Prostate gland (tissue), 2 donors: Measurements from ENCODE around the gene GABRR1. TPM values are rescaled to one million over a fixed set of nuclear protein-coding genes. Genes with fewer than 3 reads are reported as not detected.

ENCODE experiments used
- DNase-seq: peaks from one replicate; pipeline ENCODE4 v3.0.0-alpha.2; 2019; ENCODE audit warnings: low spot score
- H3K27ac ChIP-seq, 2 donors: fragments of 200-600 bp; sonication (generic); 2 replicates each; pipeline ENCODE4 v1.5.1; 2017 to 2019
- H3K27me3 ChIP-seq: fragments of 200-600 bp; sonication (generic); replicated peaks from 2 replicates; pipeline ENCODE4 v1.5.1; 2019; ENCODE audit not compliant: insufficient read depth
- H3K36me3 ChIP-seq, 2 donors: fragments of 200-600 bp; sonication (generic); 1 replicate in 1 of 2; 2 replicates in 1 of 2; pipeline versions ENCODE4 v1.5.1 to v1.8.1; 2017 to 2019
- H3K4me1 ChIP-seq: fragments of 200-600 bp; sonication (generic); replicated peaks from 2 replicates; pipeline ENCODE4 v1.5.1; 2019
- H3K4me3 ChIP-seq, 2 donors: fragments of 200-600 bp; sonication (generic); 2 replicates each; pipeline ENCODE4 v1.5.1; 2017 to 2019
- H3K9me3 ChIP-seq: fragments of 200-600 bp; sonication (generic); 2 replicates; pipeline ENCODE4 v1.5.1; 2017
- POLR2A ChIP-seq: fragments of 450-650 bp; IDR thresholded peaks from one replicate; pipeline ENCODE4 v1.6.1; 2016; ENCODE audit warnings: antibody characterized with exemption, mild to moderate bottlenecking
- POLR2AphosphoS5 ChIP-seq: sonication (generic); formaldehyde crosslinking; IDR thresholded peaks from one replicate; pipeline ENCODE4 v1.6.1; 2017; ENCODE audit warnings: antibody characterized with exemption
- WGBS: methylation state at CpG from one replicate; pipeline ENCODE4 v1.1.5; 2018; 5-methylcytosine and 5-hydroxymethylcytosine counted together
- intact Hi-C: fragments of 100-400 bp; cut with DNase I; formaldehyde crosslinking; loops from one replicate; pipeline ENCODE4 v1.14.2; 2022
- total RNA-seq, 2 donors: library from RNA; depleted of rRNA; stranded (reverse); fragments of >200 nt; gene quantifications; one replicate each; pipeline ENCODE4 v1.1.0, GENCODE V29; 2016
- TF ChIP-seq, protein P1 (sequence below), 4 experiments: fragments of 200-600 bp in 2 of 4; fragments of 450-650 bp in 2 of 4; sonication (generic) in 2 of 4; IDR thresholded peaks; 1 replicate in 3 of 4; 2 replicates in 1 of 4; pipeline ENCODE4 v1.5.1; 2016 to 2019; ENCODE audit warnings: antibody characterized with exemption in 4 of 4, mild to moderate bottlenecking in 2 of 4, moderate library complexity in 2 of 4

Gene GABRR1
- total RNA-seq, 2 donors from 2014 or later = 0.97 TPM; not detected in 1

- 100% methylated on average over 1 of the region's 1 CpG for WGBS
- Histone ChIP-seq H3K36me3 (no peaks in the 10 kb centered on the region), H3K27me3 (no peaks in the 10 kb centered on the region), H3K9me3 (no peaks in the 10 kb centered on the region), H3K4me1 (no peaks in the 10 kb centered on the region), H3K27ac (no peak overlapping the region), H3K4me3 (no peak overlapping the region)
- DNase-seq = no peak
- intact Hi-C loops = no loop called here
- TF ChIP-seq POLR2AphosphoS5 (no peak), POLR2A (no peak)
- TF ChIP-seq, protein P1, sequence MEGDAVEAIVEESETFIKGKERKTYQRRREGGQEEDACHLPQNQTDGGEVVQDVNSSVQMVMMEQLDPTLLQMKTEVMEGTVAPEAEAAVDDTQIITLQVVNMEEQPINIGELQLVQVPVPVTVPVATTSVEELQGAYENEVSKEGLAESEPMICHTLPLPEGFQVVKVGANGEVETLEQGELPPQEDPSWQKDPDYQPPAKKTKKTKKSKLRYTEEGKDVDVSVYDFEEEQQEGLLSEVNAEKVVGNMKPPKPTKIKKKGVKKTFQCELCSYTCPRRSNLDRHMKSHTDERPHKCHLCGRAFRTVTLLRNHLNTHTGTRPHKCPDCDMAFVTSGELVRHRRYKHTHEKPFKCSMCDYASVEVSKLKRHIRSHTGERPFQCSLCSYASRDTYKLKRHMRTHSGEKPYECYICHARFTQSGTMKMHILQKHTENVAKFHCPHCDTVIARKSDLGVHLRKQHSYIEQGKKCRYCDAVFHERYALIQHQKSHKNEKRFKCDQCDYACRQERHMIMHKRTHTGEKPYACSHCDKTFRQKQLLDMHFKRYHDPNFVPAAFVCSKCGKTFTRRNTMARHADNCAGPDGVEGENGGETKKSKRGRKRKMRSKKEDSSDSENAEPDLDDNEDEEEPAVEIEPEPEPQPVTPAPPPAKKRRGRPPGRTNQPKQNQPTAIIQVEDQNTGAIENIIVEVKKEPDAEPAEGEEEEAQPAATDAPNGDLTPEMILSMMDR (IDR thresholded peaks at IDR 0.05) = no peak
Measured at GRCh38 chr6:89194559-89194958, 22.6 kb downstream of the GABRR1 start.

DNA sequence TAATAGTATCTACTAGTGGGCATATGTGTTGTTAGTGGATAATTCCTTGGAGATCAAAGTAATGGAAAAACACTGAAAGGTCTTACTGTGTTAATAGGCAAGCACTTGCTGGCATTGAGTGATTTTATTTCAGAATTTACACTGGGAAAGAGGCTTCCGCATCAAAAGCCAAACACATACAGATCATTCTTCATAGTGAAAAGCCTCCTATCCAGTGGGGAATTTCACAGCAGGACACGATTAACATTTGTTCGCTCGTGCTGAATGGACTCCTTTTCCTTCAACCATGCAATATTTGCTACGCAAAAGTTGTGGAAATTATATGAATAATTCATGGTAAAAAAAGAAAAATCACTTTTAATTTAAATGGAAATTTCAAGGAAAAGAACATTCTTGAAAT, 26.4 kb downstream of the GABRR1 start:
- intact Hi-C loops = no loop called here
- no peaks in the 10 kb centered on the region for H3K4me1 ChIP-seq
- TF ChIP-seq POLR2A (no peak), POLR2AphosphoS5 (no peak)
- TF ChIP-seq, protein P1 (IDR thresholded peaks at IDR 0.05) = no peak
- no peak overlapping the region for H3K4me3 ChIP-seq
- H3K27ac ChIP-seq = no peak overlapping the region
- WGBS = 83% methylated on average over 5 of the region's 5 CpGs
- H3K36me3 ChIP-seq = no peaks in the 10 kb centered on the region
- H3K9me3 ChIP-seq = no peaks in the 10 kb centered on the region
- no peaks in the 10 kb centered on the region for H3K27me3 ChIP-seq
- DNase-seq = no peak

DNA sequence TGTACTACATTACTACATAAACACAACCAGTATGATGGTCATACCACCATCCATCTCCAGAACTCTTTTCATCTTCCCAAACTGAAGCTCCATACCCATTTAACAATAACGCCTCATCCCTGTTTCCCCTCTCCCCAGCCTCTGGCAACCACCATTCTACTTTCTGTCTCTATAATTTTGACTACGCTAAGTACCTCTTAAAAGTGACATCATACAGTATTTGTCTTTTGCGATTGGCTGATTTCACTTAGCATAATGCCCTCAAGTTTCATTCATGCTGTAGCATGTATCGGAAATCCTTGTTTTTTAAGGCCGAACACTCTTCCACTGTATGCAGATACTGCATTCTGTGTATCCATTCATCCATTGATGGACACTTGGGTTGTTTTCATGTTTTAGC, 29.7 kb downstream of the GABRR1 start:
- TF ChIP-seq, protein P1 (IDR thresholded peaks at IDR 0.05) = no peak
- TF ChIP-seq POLR2A = no peak
- TF ChIP-seq POLR2AphosphoS5 = no peak

DNA sequence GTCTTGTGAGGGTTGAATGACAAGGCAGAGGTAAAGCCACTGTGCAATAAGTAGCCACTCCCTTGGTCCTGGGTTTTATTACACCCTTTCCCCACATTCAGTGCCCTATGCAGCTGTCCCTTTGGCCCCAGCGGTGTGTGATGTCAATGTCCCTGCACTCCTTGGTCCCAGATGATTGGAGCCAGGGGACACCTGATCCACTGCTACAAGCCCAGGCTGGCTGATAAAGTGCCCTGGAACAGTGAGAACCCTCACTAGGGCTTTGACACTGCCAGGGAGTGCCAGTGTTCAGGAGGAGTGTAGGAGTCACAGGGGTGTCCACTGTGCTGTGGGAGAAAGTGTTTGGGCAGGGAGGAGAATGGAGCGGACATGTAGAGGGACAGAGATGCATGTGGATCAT, 30.4 kb downstream of the GABRR1 start:
- no peak overlapping the region for H3K27ac ChIP-seq
- TF ChIP-seq, protein P1 (IDR thresholded peaks at IDR 0.05) = no peak
- no peaks in the 10 kb centered on the region for H3K27me3 ChIP-seq
- WGBS = 66% methylated on average over 2 of the region's 2 CpGs
- H3K4me3 ChIP-seq = no peak overlapping the region
- DNase-seq = peak; percentile 10
- no peaks in the 10 kb centered on the region for H3K36me3 ChIP-seq
- no peaks in the 10 kb centered on the region for H3K4me1 ChIP-seq
- H3K9me3 ChIP-seq = no peaks in the 10 kb centered on the region
- intact Hi-C loops = no loop called here

More for the DNA sequence above, 29.7 kb downstream of the GABRR1 start:
- Histone ChIP-seq H3K4me3 (no peak overlapping the region), H3K27me3 (no peaks in the 10 kb centered on the region), H3K4me1 (no peaks in the 10 kb centered on the region), H3K36me3 (no peaks in the 10 kb centered on the region), H3K9me3 (no peaks in the 10 kb centered on the region), H3K27ac (no peak overlapping the region)
- intact Hi-C loops = no loop called here
- WGBS = 96% methylated on average over 5 of the region's 5 CpGs
- DNase-seq = no peak

DNA sequence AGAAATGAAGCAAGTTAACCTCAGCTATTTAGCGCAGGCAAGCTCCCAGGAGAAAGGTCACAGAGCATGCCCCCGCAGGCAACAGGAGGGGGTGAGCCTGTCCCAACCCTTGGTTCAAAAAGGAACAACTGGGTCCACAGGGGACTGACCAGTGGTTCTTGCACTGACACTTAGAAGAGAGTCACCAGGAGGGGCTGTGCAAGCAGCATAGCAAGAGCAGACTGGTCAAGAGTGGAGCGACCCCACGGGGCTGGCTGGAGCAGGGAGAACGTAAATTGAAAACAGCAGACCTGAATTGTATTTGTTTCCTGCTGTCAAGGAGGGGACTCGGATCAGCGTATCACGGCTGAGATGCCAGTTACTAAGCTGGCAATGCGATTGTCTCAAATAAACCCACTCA, 32.8 kb downstream of the GABRR1 start:
- WGBS = 78% methylated on average over 9 of the region's 9 CpGs
- H3K4me1 ChIP-seq = no peaks in the 10 kb centered on the region
- H3K9me3 ChIP-seq = no peaks in the 10 kb centered on the region

More for the DNA sequence above, 32.8 kb downstream of the GABRR1 start:
- intact Hi-C loops = no loop called here
- Histone ChIP-seq H3K27ac (no peak overlapping the region), H3K27me3 (no peaks in the 10 kb centered on the region), H3K4me3 (no peak overlapping the region), H3K36me3 (no peaks in the 10 kb centered on the region)
- TF ChIP-seq POLR2A (no peak), POLR2AphosphoS5 (no peak)
- TF ChIP-seq, protein P1 (IDR thresholded peaks at IDR 0.05) = no peak
- DNase-seq = no peak
